Fibroblast of gingiva (primary cell): ENCODE results near the gene TSKU.
A peak's percentile ranks its signal among the peaks of the same experiment; 100 is the strongest.
"Not testable (repeated sequence)": the region's sequence is repeated elsewhere in the genome, so short reads cannot be mapped to it uniquely, and the experiment has no call there.

Experiments
- DNase-seq: peaks from one replicate; pipeline ENCODE4 v3.0.0-alpha.2; 2011; ENCODE audit warnings: low read depth

TSKU gene

DNA sequence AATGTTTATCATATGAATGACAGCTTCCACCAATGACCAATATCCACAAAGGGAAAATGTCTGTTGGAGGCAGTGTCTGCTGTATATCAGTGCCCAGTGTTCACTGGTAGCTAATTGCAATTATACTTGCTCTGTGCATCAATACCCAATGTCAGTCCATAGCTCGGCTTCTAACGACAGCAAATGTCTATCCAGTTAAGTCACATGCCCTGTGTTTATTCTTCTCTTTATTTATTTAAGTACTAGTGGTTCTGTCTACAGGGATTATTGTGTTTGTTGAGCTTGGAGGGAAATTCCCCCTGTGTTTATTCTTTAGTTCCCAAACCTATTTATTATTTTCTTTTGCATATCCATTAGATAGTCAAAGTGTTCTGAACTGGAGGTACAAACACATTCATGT, 18.6 kb downstream of the TSKU start:
- no peak for DNase-seq

GRCh38 chr11:76802151-76802550, 19.0 kb downstream of the TSKU start:
- DNase-seq, result no peak

GRCh38 chr11:76802621-76803020, 19.5 kb downstream of the TSKU start:
- DNase-seq, result no peak

GRCh38 chr11:76803023-76803422, 19.9 kb downstream of the TSKU start:
- DNase-seq, result peak; percentile 89

DNA sequence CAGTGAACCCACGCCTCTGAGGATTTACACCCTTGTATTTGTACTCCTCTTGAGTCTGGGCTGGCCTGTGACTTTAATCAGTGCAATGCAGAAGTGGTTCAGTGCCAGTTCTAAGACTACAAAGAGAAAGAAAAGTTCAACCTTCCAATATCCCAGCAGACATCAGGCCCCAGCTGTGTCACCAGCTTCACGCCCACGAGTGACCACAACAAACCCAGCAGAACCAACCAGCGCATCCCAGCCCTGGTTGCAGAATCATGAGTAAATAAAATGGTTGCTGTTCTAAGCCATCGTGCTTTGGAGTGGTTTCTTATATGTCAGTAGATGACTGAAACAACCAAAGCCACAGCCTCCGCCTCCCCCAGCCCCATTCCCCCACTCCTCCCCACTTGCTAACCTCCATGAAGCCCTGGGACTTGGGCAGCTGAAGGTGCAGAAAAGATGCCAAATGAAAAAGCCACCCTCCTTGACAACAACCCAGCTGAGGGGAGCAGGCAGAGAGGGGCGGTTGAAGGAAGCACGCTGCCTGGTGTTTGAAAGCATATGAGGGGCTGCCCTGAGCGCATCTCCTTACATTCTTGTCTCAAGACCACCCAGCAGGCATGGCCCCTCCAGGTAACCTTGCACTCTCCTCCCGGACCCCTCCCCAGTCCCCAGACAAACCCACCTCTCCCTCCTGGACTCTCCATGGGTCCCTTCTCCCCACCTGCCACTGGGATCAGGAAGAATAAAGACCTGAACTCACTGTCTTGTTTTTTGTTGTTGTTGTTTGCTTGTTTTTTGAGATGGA, 20.9 kb downstream of the TSKU start:
- DNase-seq, result peak; percentile 78

DNA sequence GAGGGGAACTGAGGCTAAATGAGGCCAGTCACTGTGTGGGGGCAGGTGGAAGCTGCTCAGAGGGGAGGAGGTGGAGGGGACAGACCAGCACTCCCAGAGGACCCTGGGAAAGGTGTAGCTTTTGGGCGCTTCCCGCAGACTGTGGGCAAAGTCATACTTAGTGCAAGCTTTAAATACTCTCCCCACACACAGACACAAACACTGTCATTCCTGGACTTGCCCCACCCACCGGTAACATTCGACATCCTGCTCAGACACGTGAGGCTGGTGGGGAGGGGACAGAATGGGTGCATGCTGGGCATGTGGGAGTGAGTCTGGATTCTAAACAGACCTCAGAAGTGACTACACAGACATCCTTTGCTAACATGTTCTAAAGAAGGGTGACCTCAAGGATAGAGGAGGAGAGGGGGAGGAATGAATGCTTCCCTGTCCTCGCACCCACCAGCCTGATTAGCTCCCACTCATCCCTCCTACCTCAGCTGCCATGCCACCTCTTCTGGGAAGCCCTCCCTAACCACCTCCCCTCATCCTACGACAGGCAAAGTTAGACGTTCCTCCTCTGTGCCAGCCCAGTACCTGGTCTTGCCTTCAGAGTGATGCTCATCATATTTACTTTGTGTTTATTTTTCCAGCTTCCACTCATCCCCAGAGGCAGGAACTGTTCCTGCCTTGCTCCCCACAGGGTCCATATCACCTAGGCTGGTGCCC, 22.2 kb downstream of the TSKU start:
- DNase-seq, result no peak

DNA sequence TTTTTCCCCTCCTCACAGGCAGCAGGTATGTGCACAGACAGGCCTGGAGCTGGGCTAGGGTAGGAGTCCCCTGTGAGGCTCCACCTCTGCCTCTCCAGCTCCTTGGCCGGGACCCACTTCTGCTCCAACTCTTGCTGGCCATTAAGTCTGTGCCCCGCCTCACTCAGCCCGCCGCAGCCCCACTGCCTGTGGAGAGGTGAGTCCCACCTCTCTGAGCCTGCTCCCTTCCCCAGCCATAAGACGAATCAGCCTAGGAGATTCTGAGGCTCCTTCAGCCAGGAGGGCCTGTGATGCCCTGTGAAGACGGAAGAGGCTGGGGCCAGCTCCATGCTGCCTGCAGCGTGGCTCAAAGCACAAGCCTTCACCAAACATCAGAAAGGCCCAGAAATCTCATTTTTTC, 23.0 kb downstream of the TSKU start:
- DNase-seq, result no peak

- DNase-seq, result no peak
Measured at GRCh38 chr11:76806608-76807205, 23.6 kb downstream of the TSKU start.

- DNase-seq, result peak; percentile 99
Measured at GRCh38 chr11:76807206-76807875, 24.2 kb downstream of the TSKU start.

GRCh38 chr11:76808171-76808570, 25.0 kb downstream of the TSKU start:
- no peak for DNase-seq

- no peak for DNase-seq
Measured at GRCh38 chr11:76808996-76809395, 25.8 kb downstream of the TSKU start.

DNA sequence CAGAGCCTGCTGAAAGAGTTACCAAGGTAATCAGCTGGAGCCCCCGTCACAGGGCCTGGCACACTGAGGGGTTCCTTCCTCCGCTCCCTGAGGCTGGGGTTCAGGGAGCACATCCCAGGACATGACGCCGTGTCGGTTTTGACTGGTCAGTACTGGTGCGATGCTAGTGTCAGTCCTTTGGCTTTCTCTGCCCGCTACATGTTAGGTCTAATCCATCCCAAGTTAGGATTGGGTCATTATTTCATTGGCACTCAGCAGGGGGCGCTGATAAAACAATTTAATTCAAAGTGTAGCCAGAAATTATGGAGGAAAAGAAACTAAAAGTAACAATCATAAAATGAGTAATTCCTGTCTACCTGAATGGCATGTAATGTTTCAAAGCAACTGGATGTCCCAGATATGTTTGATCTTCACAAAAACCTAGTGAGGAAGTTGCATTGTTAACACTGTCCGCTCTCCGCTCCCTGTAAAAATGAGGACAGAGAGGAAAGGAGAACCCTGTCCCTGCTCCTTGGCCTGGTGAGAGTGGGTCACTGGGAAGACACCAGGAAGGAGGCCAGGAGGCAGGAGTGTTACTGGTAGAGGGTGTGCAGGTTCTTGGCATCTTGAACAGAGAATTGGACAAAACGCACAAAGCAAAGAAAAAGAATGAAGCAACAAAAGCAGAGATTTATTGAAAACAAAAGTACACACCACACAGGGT, 27.1 kb downstream of the TSKU start:
- peak; percentile 37 for DNase-seq

- DNase-seq, result no peak
Measured at GRCh38 chr11:76811259-76811658, 28.1 kb downstream of the TSKU start.

DNA sequence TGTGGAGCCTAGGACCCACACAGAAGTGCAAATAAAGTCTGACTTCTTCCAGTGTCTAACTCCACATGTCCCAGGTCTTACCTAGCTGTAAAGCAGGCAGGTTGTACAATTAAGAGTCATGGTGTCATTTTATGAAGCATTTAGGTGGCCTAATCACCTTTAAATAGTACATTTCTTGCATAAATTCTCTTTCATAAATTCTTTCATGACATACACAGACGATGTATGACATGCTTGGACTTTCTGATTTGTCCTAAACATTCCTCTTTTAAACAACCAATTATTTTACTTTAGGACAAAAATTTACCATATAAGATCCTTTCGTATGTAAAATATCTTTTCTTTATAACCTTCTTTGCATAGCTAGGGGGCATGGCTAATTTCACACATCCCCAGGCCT, 31.3 kb downstream of the TSKU start:
- DNase-seq, result no peak

- DNase-seq, result not testable (repeated sequence)
Measured at GRCh38 chr11:76815678-76816077, 32.5 kb downstream of the TSKU start.

- DNase-seq, result no peak
Measured at GRCh38 chr11:76820184-76820566, 37.0 kb downstream of the TSKU start.

DNA sequence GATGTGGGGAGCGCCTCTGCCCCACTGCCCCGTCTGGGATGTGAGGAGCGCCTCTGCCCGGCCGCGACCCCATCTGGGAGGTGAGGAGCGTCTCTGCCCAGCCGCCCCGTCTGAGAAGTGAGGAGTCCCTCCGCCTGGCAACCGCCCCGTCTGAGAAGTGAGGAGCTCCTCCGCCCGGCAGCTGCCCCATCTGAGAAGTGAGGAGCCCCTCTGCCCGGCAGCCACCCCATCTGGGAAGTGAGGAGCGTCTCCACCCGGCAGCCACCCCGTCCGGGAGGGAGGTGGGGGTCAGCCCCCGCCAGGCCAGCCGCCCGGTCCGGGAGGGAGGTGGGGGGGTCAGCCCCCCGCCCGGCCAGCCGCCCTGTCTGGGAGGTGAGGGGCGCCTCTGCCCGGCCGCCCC, 38.2 kb downstream of the TSKU start:
- not testable (repeated sequence) for DNase-seq

DNA sequence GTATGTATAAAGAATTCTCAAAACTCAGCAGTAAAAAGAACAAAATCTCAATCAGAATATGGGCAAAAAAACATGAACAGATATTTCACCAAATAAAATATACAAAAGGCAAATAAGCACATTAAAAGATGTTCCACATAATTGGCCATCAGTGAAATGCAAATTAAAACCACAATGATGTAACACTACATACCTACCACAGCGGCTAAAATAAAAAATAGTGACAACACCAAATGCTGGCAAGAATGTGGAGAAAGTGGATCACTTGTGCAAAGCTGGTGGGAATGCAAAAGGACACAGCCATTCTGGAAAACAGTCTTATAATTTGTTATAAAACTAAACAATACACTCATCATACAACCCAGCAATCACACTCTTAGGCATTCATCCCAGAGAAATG, 39.2 kb downstream of the TSKU start:
- DNase-seq, result no peak

DNA sequence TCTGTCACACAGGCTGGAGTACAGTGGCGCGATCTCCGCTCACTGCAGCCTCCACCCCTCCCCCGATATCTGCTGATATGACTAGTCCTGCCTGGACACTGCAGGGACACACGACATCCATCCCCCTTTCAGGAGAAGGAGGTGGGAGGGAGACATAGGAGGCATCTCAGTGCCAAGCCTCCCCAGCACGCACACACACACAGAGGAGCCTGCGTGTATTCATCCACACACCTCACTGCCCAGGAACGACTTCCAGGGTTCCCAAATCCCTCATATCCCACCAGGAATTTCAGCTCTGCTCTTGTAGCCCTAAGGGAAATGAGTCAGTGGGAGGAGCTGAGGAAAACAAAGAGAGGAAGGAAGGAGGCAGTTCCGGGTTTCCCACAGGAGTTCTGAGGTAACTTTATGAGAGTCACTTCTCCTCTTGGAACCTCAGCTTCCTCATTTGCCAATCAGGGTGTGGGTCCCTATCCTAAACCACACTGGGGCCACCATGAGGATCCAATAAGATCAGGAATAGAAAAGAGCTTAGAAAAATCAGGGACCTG, 40.4 kb downstream of the TSKU start:
- no peak for DNase-seq

GRCh38 chr11:76824083-76824939, 41.2 kb downstream of the TSKU start:
- DNase-seq, result no peak
